IMR-90 (cell line): ENCODE measurements around the gene DSCAML1.

ENCODE experiments used
- CEBPB ChIP-seq: IDR thresholded peaks from 2 replicates; pipeline ENCODE4 v1.6.1; 2012; ENCODE audit warnings: low read depth, low read length, improper control_type of control experiment
- CTCF ChIP-seq: conservative IDR thresholded peaks from 2 replicates; pipeline ENCODE4 v1.5.1; 2012; ENCODE audit warnings: mild to moderate bottlenecking, low read depth, low read length, improper control_type of control experiment
- ELK1 ChIP-seq: fragments of 150-350 bp; IDR thresholded peaks from 2 replicates; pipeline ENCODE4 v1.6.1; 2016; ENCODE audit warnings: low read depth, mild to moderate bottlenecking, low read length, moderate library complexity, borderline replicate concordance
- MAFK ChIP-seq: IDR thresholded peaks from 2 replicates; pipeline ENCODE4 v1.6.1; 2012; ENCODE audit warnings: low read depth, low read length, improper control_type of control experiment
- POLR2A ChIP-seq: IDR thresholded peaks from 2 replicates; pipeline ENCODE4 v1.6.1; 2012; ENCODE audit warnings: mild to moderate bottlenecking, low read depth, low read length

GRCh38 chr11:117652521-117652920, 144.5 kb downstream of the DSCAML1 start:
- no peak for TF ChIP-seq POLR2A
- TF ChIP-seq CTCF: no peak
- TF ChIP-seq ELK1: no peak
- TF ChIP-seq MAFK: no peak
- TF ChIP-seq CEBPB: no peak
